OCI-LY3 (cell line): Measurements from ENCODE around the gene C6orf141.

Experiments
- EZH2phosphoT487 ChIP-seq: fragments of 200-600 bp; shearing (Covaris generic); IDR thresholded peaks from 2 replicates; pipeline ENCODE4 v1.6.1; 2018; ENCODE audit warnings: antibody characterized with exemption, mixed run types, low read depth
- TF ChIP-seq, protein P1 (sequence below): fragments of 200-600, 300-600 bp; sonication (generic); IDR thresholded peaks from 2 replicates; pipeline ENCODE4 v1.5.1; 2014; ENCODE audit warnings: antibody characterized with exemption, low read length, low read depth

DNA sequence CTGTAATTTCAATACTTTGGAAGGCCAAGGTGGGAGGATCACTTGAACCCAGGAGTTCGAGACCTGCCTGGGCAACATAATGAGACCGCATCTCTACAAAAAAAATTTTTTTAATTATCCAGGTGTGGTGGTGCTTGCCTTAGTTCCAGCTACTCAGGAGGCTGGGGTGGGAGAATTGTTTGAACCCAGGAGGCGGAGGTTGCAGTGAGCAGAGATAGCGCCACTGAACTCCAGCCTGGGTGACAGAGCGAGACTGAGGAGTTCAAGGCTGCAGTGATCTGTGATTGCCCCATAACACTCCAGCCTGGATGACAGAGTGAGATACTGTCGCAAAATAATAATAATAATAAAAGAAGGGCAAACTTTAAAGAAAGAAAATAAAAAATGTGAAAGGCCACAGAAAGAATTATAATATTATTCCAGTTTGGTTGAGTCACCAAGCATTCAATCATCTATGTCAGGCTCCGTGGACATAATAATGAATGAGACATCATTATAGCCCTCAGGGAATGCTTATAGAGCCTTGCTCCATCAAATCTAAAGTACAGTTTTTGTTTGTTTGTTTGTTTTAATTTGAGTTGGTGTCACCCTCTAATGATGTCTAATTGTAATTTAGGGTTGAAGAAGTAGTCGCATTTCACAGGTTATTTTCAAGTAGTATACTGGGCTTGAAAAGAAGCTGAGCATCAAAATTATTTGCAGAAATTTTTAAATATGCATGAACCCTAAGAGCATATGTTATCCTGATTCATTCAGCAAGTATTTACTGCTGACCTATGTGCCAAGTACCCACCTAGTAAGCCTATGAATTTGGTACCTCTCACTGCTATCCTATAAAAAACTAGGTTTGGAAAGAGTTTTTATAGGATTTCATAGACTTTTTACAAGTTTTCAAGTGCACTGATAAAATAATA is 35.6 kb upstream of the C6orf141 start:
- TF ChIP-seq, protein P1, sequence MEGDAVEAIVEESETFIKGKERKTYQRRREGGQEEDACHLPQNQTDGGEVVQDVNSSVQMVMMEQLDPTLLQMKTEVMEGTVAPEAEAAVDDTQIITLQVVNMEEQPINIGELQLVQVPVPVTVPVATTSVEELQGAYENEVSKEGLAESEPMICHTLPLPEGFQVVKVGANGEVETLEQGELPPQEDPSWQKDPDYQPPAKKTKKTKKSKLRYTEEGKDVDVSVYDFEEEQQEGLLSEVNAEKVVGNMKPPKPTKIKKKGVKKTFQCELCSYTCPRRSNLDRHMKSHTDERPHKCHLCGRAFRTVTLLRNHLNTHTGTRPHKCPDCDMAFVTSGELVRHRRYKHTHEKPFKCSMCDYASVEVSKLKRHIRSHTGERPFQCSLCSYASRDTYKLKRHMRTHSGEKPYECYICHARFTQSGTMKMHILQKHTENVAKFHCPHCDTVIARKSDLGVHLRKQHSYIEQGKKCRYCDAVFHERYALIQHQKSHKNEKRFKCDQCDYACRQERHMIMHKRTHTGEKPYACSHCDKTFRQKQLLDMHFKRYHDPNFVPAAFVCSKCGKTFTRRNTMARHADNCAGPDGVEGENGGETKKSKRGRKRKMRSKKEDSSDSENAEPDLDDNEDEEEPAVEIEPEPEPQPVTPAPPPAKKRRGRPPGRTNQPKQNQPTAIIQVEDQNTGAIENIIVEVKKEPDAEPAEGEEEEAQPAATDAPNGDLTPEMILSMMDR, result no peak
- TF ChIP-seq EZH2phosphoT487, result no peak
